Measurements from ENCODE around the gene KIF26B.
"Not testable (repeated sequence)": the region's sequence is repeated elsewhere in the genome, so short reads cannot be mapped to it uniquely, and the experiment has no call there.

The KIF26B gene

GRCh38 chr1:245154429-245155271 is at the start of gene KIF26B:
Gene KIF26B, plus strand, starts transcription at chr1:245154985. Its CDS starts 440 bp downstream, at chr1:245155425.
- peak; percentile 53 for DNase-seq (ENCODE audit: low spot score)

- DNase-seq (ENCODE audit: low spot score) = no peak
Measured at GRCh38 chr1:245105042-245105441, 49.7 kb upstream of the KIF26B start.

- DNase-seq (ENCODE audit: low spot score) = no peak
Measured at GRCh38 chr1:245105815-245106410, 48.9 kb upstream of the KIF26B start.

- no peak for DNase-seq (ENCODE audit: low spot score)
Measured at GRCh38 chr1:245107776-245108114, 47.0 kb upstream of the KIF26B start.

- no peak for DNase-seq (ENCODE audit: low spot score)
Measured at GRCh38 chr1:245108246-245108645, 46.5 kb upstream of the KIF26B start.

- DNase-seq (ENCODE audit: low spot score) = no peak
Measured at GRCh38 chr1:245108909-245109308, 45.9 kb upstream of the KIF26B start.

GRCh38 chr1:245110406-245110805 is 44.4 kb upstream of the KIF26B start:
- no peak for DNase-seq (ENCODE audit: low spot score)

GRCh38 chr1:245111073-245111472 is 43.7 kb upstream of the KIF26B start:
- no peak for DNase-seq (ENCODE audit: low spot score)

GRCh38 chr1:245113649-245114048 is 41.1 kb upstream of the KIF26B start:
- no peak for DNase-seq (ENCODE audit: low spot score)

- no peak for DNase-seq (ENCODE audit: low spot score)
Measured at GRCh38 chr1:245116131-245116530, 38.7 kb upstream of the KIF26B start.

- no peak for DNase-seq (ENCODE audit: low spot score)
Measured at GRCh38 chr1:245116751-245117150, 38.0 kb upstream of the KIF26B start.

- no peak for DNase-seq (ENCODE audit: low spot score)
Measured at GRCh38 chr1:245118066-245118465, 36.7 kb upstream of the KIF26B start.

- no peak for DNase-seq (ENCODE audit: low spot score)
Measured at GRCh38 chr1:245118806-245119205, 36.0 kb upstream of the KIF26B start.

- no peak for DNase-seq (ENCODE audit: low spot score)
Measured at GRCh38 chr1:245121523-245121922, 33.3 kb upstream of the KIF26B start.

- no peak for DNase-seq (ENCODE audit: low spot score)
Measured at GRCh38 chr1:245124241-245124640, 30.5 kb upstream of the KIF26B start.

GRCh38 chr1:245124644-245125043 is 30.1 kb upstream of the KIF26B start:
- no peak for DNase-seq (ENCODE audit: low spot score)

- DNase-seq (ENCODE audit: low spot score) = no peak
Measured at GRCh38 chr1:245126530-245126929, 28.3 kb upstream of the KIF26B start.

- no peak for DNase-seq (ENCODE audit: low spot score)
Measured at GRCh38 chr1:245128381-245129101, 26.2 kb upstream of the KIF26B start.

GRCh38 chr1:245129319-245130240 is 25.2 kb upstream of the KIF26B start:
- no peak for DNase-seq (ENCODE audit: low spot score)

- not testable (repeated sequence) for DNase-seq (ENCODE audit: low spot score)
Measured at GRCh38 chr1:245130281-245131025, 24.3 kb upstream of the KIF26B start.

- no peak for DNase-seq (ENCODE audit: low spot score)
Measured at GRCh38 chr1:245131026-245131393, 23.8 kb upstream of the KIF26B start.

Measured in AG08395 (cell line).